HEK293 (cell line): ENCODE results near the gene FGF8.

Experiments
- AEBP2 ChIP-seq: fragments of 450-650 bp; formaldehyde crosslinking; IDR thresholded peaks from 2 replicates; pipeline ENCODE4 v1.5.1; 2016; ENCODE audit warnings: missing biosample characterization, missing genetic modification characterization, borderline replicate concordance
- ATF2 ChIP-seq: fragments of 450-650 bp; formaldehyde crosslinking; IDR thresholded peaks from 2 replicates; pipeline ENCODE4 v1.5.1; 2016; ENCODE audit warnings: missing biosample characterization, missing genetic modification characterization, low read depth
- KLF7 ChIP-seq: fragments of 450-650 bp; formaldehyde crosslinking; IDR thresholded peaks from 2 replicates; pipeline ENCODE4 v1.5.1; 2016; ENCODE audit warnings: missing biosample characterization, missing genetic modification characterization, borderline replicate concordance
- MZF1 ChIP-seq: fragments of 450-650 bp; formaldehyde crosslinking; IDR thresholded peaks from 2 replicates; pipeline ENCODE4 v1.5.1; 2017; ENCODE audit warnings: missing biosample characterization, missing genetic modification characterization, borderline replicate concordance
- OVOL3 ChIP-seq: fragments of 450-650 bp; formaldehyde crosslinking; IDR thresholded peaks from 2 replicates; pipeline ENCODE4 v1.5.1; 2016; ENCODE audit warnings: missing biosample characterization, missing genetic modification characterization
- PBX3 ChIP-seq: sonication (generic); formaldehyde crosslinking; IDR thresholded peaks from 2 replicates; pipeline ENCODE4 v1.8.1; 2022; ENCODE audit warnings: mild to moderate bottlenecking, moderate library complexity, missing genetic modification reagents
- SALL2 ChIP-seq: fragments of 450-650 bp; formaldehyde crosslinking; IDR thresholded peaks from 2 replicates; pipeline ENCODE4 v1.5.0; 2017; ENCODE audit warnings: missing biosample characterization, mild to moderate bottlenecking, missing genetic modification characterization, borderline replicate concordance
- TSHZ1 ChIP-seq: fragments of 450-650 bp; formaldehyde crosslinking; IDR thresholded peaks from 2 replicates; pipeline ENCODE4 v1.5.1; 2016; ENCODE audit warnings: missing biosample characterization, missing genetic modification characterization, borderline replicate concordance
- WT1 ChIP-seq: fragments of 450-650 bp; formaldehyde crosslinking; IDR thresholded peaks from 2 replicates; pipeline ENCODE4 v1.5.1; 2016; ENCODE audit warnings: missing biosample characterization, missing genetic modification characterization
- YY2 ChIP-seq: fragments of 450-650 bp; formaldehyde crosslinking; IDR thresholded peaks from 2 replicates; pipeline ENCODE4 v1.5.1; 2016; ENCODE audit warnings: missing biosample characterization, missing genetic modification characterization
- ZBTB26 ChIP-seq: fragments of 450-650 bp; formaldehyde crosslinking; optimal IDR thresholded peaks from 2 replicates; pipeline ENCODE3; 2016; ENCODE audit warnings: missing biosample characterization, mild to moderate bottlenecking, missing genetic modification characterization
- ZBTB49 ChIP-seq: fragments of 450-650 bp; formaldehyde crosslinking; IDR thresholded peaks from 2 replicates; pipeline ENCODE4 v1.5.1; 2016; ENCODE audit warnings: missing biosample characterization, missing genetic modification characterization, low read depth
- ZFHX2 ChIP-seq: fragments of 450-650 bp; formaldehyde crosslinking; conservative IDR thresholded peaks from 2 replicates; pipeline ENCODE4 v1.5.1; 2016; ENCODE audit warnings: missing biosample characterization, missing genetic modification characterization
- ZNF155 ChIP-seq: fragments of 450-650 bp; formaldehyde crosslinking; IDR thresholded peaks from 2 replicates; pipeline ENCODE4 v1.5.1; 2016; ENCODE audit warnings: missing biosample characterization, missing genetic modification characterization
- ZNF266 ChIP-seq: fragments of 450-650 bp; formaldehyde crosslinking; IDR thresholded peaks from 2 replicates; pipeline ENCODE4 v1.5.1; 2016; ENCODE audit warnings: missing biosample characterization, missing genetic modification characterization, low read depth
- ZNF449 ChIP-seq: fragments of 450-650 bp; formaldehyde crosslinking; IDR thresholded peaks from 2 replicates; pipeline ENCODE4 v1.5.1; 2017; ENCODE audit warnings: missing biosample characterization, mild to moderate bottlenecking, missing genetic modification characterization, moderate library complexity
- ZNF521 ChIP-seq: fragments of 450-650 bp; formaldehyde crosslinking; IDR thresholded peaks from 2 replicates; pipeline ENCODE4 v1.5.1; 2017; ENCODE audit warnings: missing biosample characterization, mild to moderate bottlenecking, missing genetic modification characterization
- ZNF580 ChIP-seq: fragments of 450-650 bp; formaldehyde crosslinking; IDR thresholded peaks from 2 replicates; pipeline ENCODE4 v1.5.1; 2016; ENCODE audit warnings: missing biosample characterization, missing genetic modification characterization
- ZNF639 ChIP-seq: fragments of 450-650 bp; formaldehyde crosslinking; IDR thresholded peaks from 2 replicates; pipeline ENCODE4 v1.5.1; 2016; ENCODE audit warnings: missing biosample characterization, missing genetic modification characterization
- ZNF677 ChIP-seq: fragments of 450-650 bp; IDR thresholded peaks from 2 replicates; pipeline ENCODE4 v1.5.0; 2018; ENCODE audit warnings: missing biosample characterization, mild to moderate bottlenecking, missing genetic modification characterization, moderate library complexity
- ZNF837 ChIP-seq: fragments of 450-650 bp; formaldehyde crosslinking; IDR thresholded peaks from 2 replicates; pipeline ENCODE4 v1.5.1; 2016; ENCODE audit warnings: missing biosample characterization, missing genetic modification characterization
- ZNF843 ChIP-seq: fragments of 450-650 bp; formaldehyde crosslinking; IDR thresholded peaks from 2 replicates; pipeline ENCODE4 v1.5.1; 2016; ENCODE audit warnings: missing biosample characterization, missing genetic modification characterization

Gene FGF8

GRCh38 chr10:101782811-101783735, 7.2 kb upstream of the FGF8 start, which contains the start of gene NPM3 (continued):
- TF ChIP-seq MZF1 (tag by site-specific recombination): peak; percentile 7; the same call in 1 of the 2 replicates
- no peak for TF ChIP-seq ZNF639
- TF ChIP-seq ZBTB26: peak; percentile 21
- TF ChIP-seq ZNF837 (tag by site-specific recombination): no peak
- TF ChIP-seq AEBP2: no peak
- TF ChIP-seq ZNF580 (tag by site-specific recombination): 0 out of 2 replicates have a peak, but pooled peaks have one; percentile 50
- no peak for TF ChIP-seq SALL2 (tag by site-specific recombination)
- TF ChIP-seq ZNF521 (tag by site-specific recombination): no peak
- TF ChIP-seq ZNF449 (tag by site-specific recombination): peak; percentile 44; the same call in 1 of the 2 replicates
- TF ChIP-seq ZNF155: no peak
- no peak for TF ChIP-seq ZNF677 (tag by site-specific recombination)
- no peak for TF ChIP-seq ZNF266 (tag by site-specific recombination)
- no peak for TF ChIP-seq ATF2 (tag by site-specific recombination)
- no peak for TF ChIP-seq WT1 (tag by site-specific recombination)
- TF ChIP-seq ZNF843 (tag by site-specific recombination): no peak; the same call in 1 of the 2 replicates
- TF ChIP-seq TSHZ1 (tag by site-specific recombination): no peak
- no peak for TF ChIP-seq ZBTB49 (tag by site-specific recombination)
- TF ChIP-seq KLF7 (tag by site-specific recombination): peak; percentile 71
- TF ChIP-seq YY2 (tag by site-specific recombination): peak; percentile 68; the same call in 1 of the 2 replicates
- TF ChIP-seq OVOL3 (tag by site-specific recombination): no peak
- TF ChIP-seq PBX3: no peak
- TF ChIP-seq ZFHX2 (tag by site-specific recombination): peak; percentile 98
